Duodenal mucosa (tissue), 2 donors: Measurements from ENCODE around the gene TP73.

Experiments
- H3K27ac ChIP-seq: one replicate; pipeline ENCODE4 v1.7.0; 2013; ENCODE audit warnings: low read depth, low read length
- H3K27me3 ChIP-seq, 2 donors: one replicate each; pipeline ENCODE4 v1.7.0; 2013; ENCODE audit warnings: low read length in 2 of 2, control low read depth in 1 of 2; ENCODE audit not compliant: insufficient read depth in 2 of 2, control insufficient read depth in 1 of 2
- H3K36me3 ChIP-seq, 2 donors: one replicate each; pipeline ENCODE4 v1.7.0; 2013; ENCODE audit warnings: low read length in 2 of 2, control low read depth in 1 of 2; ENCODE audit not compliant: insufficient read depth in 2 of 2, control insufficient read depth in 1 of 2
- H3K4me1 ChIP-seq, 2 donors: one replicate each; pipeline ENCODE4 v1.7.0; 2013; ENCODE audit warnings: low read length in 2 of 2, control low read depth in 1 of 2; ENCODE audit not compliant: insufficient read depth in 2 of 2, control insufficient read depth in 1 of 2
- H3K4me3 ChIP-seq, 2 donors: one replicate each; pipeline ENCODE4 v1.7.0; 2013; ENCODE audit warnings: low read length in 2 of 2, low read depth in 1 of 2
- H3K9ac ChIP-seq, 2 donors: one replicate each; pipeline ENCODE4 v1.7.0; 2013; ENCODE audit warnings: low read length in 2 of 2, low read depth in 1 of 2
- H3K9me3 ChIP-seq, 2 donors: one replicate each; pipeline ENCODE4 v1.7.0; 2013; ENCODE audit warnings: low read length in 2 of 2, control low read depth in 1 of 2; ENCODE audit not compliant: control insufficient read depth in 1 of 2

TP73 gene

DNA sequence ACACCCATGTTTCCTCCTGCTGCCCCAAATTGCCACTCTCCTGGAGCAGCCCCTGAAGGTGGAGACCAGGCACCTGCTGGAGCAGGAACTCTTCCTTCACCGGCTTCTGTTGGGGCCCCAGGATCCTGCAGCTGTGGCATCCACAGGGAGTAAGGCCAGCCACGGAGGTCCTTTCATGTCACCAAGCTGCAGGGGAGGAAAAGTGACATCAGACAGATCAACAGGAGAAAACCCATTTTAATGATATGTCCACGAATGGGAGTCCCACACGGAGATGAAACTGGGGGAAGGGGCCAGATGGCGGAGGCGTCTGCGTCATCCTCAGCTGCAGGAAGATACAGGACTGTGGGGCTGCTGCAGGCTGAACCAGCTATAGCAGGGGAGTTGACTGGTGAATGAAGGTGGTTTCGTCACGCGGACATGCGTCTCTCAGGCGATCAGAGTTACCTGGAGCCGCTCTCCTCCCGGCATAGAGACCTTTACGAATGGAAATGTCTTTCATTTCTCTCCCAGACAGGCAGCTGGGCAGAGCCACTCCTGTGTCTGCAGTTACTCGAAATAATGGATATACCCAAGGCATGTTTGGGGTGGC lies 9.9 kb downstream of the TP73 start:
- Histone ChIP-seq H3K36me3 (no peaks in the 10 kb centered on the region), H3K9ac (no peak overlapping the region), H3K27me3 (peaks cover 5 to 25% of the 10 kb centered on the region in 2 donors), H3K27ac (no peak overlapping the region), H3K9me3 (no peaks in the 10 kb centered on the region), H3K4me3 (no peak overlapping the region), H3K4me1 (peaks cover 0 to 11% of the 10 kb centered on the region in 2 donors)

DNA sequence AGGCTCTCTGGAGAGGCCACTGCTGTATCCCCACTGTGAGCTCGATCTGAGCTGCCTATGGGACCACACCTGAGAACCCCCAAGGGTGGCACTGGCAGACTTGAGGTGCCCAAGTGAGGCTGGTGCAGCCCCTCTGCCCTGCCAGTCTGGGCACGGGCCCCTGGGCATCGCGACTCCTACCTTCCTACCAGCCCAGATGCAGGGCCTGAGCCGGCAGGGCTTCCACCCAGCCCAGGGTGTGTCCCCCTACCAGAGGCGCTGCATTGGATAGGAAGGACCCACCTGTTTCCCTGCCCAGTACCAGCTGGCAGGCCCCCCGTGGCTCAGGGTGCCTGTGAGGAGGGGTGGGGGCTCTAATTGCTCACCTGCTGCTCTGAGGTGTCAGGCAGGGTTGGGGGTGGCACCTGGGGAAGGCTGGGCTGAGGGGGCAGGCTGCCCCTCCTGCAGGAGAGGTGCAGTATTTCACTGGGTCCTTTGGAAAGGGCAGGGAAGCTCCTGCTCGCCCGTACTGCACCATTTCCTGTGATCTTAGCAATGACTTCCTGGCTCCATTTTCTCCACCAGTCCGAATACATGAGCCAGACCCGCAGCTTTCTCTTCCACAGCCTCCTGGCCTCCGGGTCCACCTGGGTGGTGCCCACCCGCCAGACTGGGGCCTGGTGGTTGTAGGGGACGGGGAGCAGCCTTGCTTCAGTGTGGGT lies 11.8 kb downstream of the TP73 start:
- Histone ChIP-seq H3K9me3 (no peaks in the 10 kb centered on the region), H3K27ac (no peak overlapping the region), H3K4me3 (no peak overlapping the region), H3K9ac (no peak overlapping the region), H3K36me3 (no peaks in the 10 kb centered on the region), H3K4me1 (peaks cover 6 to 11% of the 10 kb centered on the region in 2 donors), H3K27me3 (peaks cover 6 to 26% of the 10 kb centered on the region in 2 donors)

DNA sequence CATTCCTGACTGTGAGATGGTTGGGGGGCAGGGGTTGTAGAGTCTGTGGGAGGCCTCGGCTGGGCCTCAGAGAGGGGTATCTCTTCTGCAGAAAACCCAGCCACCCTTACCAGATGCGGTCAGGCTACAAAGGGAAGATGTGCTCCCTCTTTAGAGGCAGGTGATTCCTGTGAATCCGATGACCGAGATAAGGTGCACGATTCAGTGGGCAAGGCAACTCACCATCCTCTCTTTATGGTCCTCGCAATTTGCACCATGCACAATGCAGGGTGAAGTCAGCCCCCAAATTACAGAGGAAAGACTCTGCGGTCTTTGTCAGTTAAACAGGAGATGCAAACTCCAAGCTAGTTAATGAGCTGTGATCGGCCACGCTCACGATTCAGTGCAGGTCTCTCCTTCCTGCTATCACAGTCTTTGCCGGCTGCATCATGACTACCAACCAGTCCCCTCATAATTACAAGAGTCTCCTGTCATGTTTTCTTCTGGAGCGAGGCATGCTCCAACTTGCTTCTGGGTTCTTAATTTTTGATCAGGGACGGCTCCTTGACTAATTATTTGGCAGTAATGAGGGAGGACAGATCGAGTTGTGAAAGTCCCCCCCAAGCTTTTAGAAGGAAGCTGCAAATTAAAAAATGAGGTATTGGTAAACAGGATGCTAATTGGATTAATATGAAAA lies 12.5 kb downstream of the TP73 start:
- H3K9ac ChIP-seq = no peak overlapping the region
- H3K27me3 ChIP-seq = peaks cover 6 to 29% of the 10 kb centered on the region in 2 donors
- H3K9me3 ChIP-seq = no peaks in the 10 kb centered on the region
- no peak overlapping the region for H3K4me3 ChIP-seq
- H3K4me1 ChIP-seq = peaks cover 8 to 11% of the 10 kb centered on the region in 2 donors
- H3K36me3 ChIP-seq = no peaks in the 10 kb centered on the region
- H3K27ac ChIP-seq = no peak overlapping the region

DNA sequence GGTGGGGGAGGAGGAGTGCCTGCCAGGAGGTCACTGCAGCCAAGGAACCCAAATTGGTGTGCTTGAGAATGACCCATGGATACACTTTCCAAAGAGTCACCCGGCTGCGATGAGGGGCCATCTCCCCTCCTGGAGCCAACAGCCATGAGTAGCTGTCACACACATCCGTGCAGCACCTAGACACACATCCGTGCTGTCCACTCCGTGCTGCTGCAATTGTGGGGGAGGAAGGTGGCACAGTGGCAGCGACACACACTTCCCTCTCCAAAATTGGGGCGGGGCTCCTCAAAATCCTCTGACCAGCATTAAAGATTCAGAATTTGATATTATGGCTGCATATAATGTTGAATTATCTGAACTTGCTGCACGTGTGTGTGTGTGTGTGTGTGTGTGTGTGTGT lies 15.8 kb downstream of the TP73 start:
- Histone ChIP-seq H3K27ac (no peak overlapping the region), H3K36me3 (no peaks in the 10 kb centered on the region), H3K9me3 (no peaks in the 10 kb centered on the region), H3K9ac (no peak overlapping the region), H3K27me3 (peaks cover 20 to 48% of the 10 kb centered on the region in 2 donors), H3K4me3 (no peak overlapping the region), H3K4me1 (peaks cover 12 to 15% of the 10 kb centered on the region in 2 donors)

DNA sequence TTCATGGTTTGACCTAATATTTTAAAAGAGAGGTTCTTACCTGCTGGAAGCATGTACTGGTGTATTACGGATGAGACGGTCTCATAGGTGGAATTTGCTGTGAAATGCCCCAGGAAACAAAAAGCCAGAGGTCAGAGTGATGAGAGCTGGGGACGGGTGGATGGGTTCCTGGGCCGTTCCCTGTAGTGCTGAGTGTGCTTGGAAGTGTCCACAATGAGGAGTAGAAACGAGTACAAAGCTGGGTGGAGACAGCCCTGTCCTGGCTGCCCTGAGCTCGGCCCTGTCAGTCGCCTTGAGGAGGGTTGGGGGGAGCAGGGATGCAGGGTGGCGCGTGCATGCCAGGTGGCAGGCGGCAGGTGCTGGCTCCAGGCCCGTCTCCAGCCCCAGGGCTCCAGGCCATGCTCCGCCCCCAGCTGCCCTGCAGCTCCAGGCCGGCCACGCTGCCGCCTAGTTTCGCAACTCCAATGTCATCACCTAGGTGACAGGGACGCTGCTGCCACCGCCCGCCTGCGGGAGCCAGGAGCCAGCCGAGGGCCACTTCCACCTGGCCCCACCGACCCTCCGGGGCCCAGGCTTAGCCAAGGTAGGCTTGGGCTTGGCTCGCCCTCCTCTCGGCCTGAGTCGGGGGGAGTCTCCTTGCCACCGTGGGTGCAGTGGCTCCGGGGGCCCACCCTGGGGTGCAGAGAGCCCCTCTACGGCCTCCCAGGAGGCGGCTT lies 16.4 kb downstream of the TP73 start:
- Histone ChIP-seq H3K9me3 (no peaks in the 10 kb centered on the region), H3K9ac (no peak overlapping the region), H3K4me3 (no peak overlapping the region), H3K27me3 (peaks cover 20 to 46% of the 10 kb centered on the region in 2 donors), H3K4me1 (peaks cover 18 to 20% of the 10 kb centered on the region in 2 donors), H3K27ac (no peak overlapping the region), H3K36me3 (no peaks in the 10 kb centered on the region)

DNA sequence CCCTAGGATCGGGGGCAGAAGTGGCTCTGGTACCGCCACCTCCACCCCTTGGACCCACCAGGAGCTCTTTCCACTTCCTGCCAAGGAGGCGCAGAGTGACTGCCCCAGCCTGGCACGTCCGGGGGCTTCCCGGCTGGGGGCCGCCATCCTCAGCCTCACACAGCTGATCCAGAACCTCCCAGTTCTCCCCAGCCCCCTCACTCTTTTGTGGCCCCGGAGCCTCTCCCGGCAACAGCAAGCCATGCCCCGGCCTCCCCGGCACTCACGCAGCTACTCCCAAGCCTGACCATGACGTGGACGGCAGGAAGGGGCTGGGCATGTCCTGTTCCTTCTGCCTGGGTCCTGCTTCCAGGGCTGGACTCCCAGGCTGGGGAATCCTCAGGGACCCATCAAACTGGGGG lies 17.1 kb downstream of the TP73 start:
- no peak overlapping the region for H3K27ac ChIP-seq
- H3K4me3 ChIP-seq = no peak overlapping the region
- no peaks in the 10 kb centered on the region for H3K9me3 ChIP-seq
- H3K4me1 ChIP-seq = peaks cover 23 to 27% of the 10 kb centered on the region in 2 donors
- no peaks in the 10 kb centered on the region for H3K36me3 ChIP-seq
- peaks cover 20 to 39% of the 10 kb centered on the region in 2 donors for H3K27me3 ChIP-seq
- H3K9ac ChIP-seq = no peak overlapping the region

DNA sequence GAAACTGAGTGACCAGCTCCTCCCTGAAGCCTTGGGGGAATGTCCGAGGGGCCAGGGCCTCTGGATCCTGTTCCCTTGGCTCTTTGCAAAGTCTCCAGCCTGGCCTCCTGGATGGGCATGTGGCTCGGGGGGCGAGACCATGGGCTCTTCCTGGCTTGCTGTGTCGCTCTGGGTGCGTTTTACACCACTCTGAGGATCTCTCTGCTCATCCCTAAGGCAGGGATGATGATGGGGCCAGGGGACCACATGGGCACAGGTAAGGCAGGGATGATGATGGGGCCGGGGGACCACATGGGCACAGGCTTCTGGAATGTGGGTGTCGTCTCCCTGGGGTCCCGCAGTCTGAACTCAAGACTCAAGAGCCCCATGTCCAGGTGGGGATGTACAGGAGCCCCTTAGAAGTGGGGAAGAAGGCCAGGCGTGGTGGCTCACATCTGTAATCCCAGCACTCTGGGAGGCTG lies 17.7 kb downstream of the TP73 start:
- peaks cover 26 to 29% of the 10 kb centered on the region in 2 donors for H3K4me1 ChIP-seq
- H3K9me3 ChIP-seq = no peaks in the 10 kb centered on the region
- no peak overlapping the region for H3K4me3 ChIP-seq
- H3K9ac ChIP-seq = no peak overlapping the region
- no peaks in the 10 kb centered on the region for H3K36me3 ChIP-seq
- peaks cover 20 to 34% of the 10 kb centered on the region in 2 donors for H3K27me3 ChIP-seq
- no peak overlapping the region for H3K27ac ChIP-seq

DNA sequence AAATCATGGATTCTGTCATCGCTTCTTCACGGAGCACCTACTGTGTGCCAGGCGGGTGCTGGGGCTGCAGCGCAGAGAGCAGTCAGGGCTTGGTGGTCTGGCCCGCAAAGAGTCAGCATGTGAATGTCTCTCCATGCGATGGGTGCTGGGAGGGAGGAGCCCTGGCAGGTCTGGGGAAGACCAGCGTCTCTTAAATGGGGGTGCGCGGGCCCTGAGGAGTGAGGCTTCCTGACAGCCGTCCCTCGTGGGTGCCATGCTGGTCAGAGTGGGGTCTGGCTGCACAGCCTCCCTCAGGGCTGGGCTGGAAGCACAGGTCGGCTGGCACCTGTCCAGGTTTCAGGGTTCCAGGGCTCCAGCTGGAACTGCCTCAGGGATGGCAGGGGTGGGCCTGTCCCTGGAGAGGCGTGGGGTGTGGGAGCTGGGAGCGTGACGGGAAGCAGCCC lies 18.5 kb downstream of the TP73 start:
- Histone ChIP-seq H3K9ac (no peak overlapping the region), H3K27ac (no peak overlapping the region), H3K36me3 (no peaks in the 10 kb centered on the region), H3K4me3 (no peak overlapping the region), H3K4me1 (peaks cover 26 to 29% of the 10 kb centered on the region in 2 donors), H3K9me3 (no peaks in the 10 kb centered on the region), H3K27me3 (peaks cover 20 to 34% of the 10 kb centered on the region in 2 donors)

DNA sequence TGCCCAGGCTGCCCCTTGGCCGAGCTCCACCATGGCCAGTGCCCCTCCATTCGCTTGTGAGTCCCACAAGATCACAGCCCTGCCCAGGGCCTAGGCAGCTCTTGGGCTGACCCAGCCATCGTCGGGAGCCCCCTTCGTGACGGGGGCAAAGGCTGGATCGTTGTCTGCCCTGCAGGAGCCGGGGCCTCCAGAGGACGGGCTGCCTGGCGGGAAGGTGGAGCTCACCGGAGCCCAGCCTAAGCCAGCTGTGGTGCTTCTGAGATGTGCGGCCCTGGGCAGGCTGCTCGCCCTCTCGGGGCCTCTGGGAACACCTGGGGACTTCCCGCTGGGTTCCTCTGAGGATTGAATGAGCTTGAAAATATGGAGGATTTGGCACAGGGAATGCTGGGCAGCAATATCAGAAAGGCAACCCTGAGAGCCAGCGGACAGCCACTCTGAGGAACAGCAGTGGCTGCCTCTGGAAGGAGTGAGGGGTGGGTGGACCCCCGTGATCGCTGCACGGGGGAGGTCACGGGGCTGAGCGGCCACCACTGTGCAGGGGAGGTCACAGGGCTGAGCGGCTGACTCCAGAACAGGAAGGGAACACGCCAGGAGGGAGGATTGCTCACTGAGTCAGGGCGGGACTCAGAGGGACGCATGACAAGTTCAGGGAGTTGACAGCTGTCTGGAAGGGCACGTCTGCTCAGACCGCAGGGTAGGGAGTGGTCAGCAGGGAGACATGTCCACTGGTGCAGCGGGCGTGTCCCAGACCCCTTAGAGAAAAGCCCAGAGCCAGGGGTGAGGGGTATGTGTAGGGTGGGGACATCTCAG lies 19.3 kb downstream of the TP73 start:
- Histone ChIP-seq H3K4me1 (peaks cover 24 to 26% of the 10 kb centered on the region in 2 donors), H3K4me3 (no peak overlapping the region), H3K9me3 (no peaks in the 10 kb centered on the region), H3K27me3 (peaks cover 20 to 36% of the 10 kb centered on the region in 2 donors), H3K9ac (no peak overlapping the region), H3K27ac (no peak overlapping the region), H3K36me3 (no peaks in the 10 kb centered on the region)
